SW480 (cell line): ENCODE data around the gene VOPP1.

Experiments
- DNase-seq: peaks from one replicate; pipeline ENCODE4 v3.0.0-alpha.2; 2016; ENCODE audit warnings: low spot score

The VOPP1 gene

DNA sequence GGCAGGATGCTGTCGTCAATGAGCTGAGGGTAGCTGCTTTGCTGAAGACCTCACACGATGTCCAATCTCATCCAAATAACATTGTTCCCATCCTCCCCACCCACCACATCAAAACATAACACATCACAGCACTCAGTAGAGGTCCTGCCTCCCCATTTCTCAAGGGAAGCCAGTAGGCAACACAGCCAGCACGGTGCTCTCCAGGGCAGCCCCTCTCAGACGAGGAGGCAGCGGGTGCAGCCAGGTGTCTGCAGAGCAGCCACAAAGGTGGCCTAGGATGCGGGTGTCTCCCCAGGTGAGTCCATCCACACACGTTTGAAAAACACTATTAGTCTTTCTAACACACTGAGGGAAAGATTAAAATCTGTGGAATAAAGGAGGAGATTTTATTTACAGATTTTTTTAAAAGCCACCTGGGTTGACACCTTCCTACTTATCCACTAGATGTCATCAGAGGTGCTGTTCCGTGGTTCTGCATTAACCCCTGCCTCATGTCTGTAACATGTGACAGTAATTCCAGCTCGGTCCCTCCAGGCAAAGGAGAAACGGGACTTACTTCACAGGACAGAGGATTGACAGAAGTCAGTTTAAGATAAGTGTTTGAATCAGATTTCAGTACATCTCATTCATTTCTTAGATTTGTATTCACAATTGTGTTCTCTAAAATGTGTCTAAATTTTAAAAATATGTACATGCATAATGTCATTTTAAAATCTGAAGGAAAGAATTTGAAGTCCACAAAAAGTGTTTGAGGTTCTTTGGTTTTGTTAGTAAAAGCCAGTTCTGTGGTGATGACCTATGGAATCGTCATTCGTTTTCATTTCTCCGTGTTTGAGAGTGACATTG is 139.1 kb downstream of the VOPP1 start:
- peak; percentile 87 for DNase-seq

DNA sequence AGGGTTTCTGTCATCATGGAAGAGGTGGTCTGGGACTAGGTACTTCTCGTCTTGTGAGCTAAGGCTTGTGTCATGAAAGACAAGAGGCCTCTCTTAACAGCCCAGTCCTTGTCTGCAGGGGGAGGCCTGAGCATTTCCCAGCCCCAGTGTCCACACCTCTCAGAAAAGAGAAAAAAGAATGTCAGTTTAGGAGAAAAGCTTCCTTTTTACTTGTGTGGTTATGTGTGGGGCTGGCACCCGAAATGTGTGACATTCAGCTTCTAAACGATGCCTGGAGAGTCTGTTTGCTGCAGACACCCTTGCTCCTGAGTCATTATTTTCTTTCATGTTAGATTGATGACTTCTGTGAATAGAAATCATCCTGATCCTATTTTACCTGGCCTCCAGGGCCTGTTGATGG is 139.8 kb downstream of the VOPP1 start:
- no peak for DNase-seq

DNA sequence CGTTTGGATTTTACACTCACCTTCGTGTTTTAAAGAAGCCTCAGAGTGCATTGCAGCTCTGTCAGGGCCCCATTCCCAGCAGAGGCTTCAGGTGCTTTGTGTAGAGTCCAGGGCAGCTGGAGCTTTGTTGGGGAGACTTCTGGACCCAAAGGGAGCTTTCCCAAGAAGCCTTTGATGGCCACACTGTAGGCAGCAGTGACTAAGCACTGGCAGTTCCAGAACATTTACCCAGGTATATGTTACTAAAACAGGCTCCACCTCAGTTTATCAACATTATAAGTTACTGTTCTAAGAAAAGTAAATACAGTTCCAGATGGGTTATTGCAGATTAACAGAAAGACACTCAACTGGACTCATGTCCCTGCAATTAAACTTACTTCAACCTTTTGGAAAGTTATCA is 140.4 kb downstream of the VOPP1 start:
- no peak for DNase-seq

DNA sequence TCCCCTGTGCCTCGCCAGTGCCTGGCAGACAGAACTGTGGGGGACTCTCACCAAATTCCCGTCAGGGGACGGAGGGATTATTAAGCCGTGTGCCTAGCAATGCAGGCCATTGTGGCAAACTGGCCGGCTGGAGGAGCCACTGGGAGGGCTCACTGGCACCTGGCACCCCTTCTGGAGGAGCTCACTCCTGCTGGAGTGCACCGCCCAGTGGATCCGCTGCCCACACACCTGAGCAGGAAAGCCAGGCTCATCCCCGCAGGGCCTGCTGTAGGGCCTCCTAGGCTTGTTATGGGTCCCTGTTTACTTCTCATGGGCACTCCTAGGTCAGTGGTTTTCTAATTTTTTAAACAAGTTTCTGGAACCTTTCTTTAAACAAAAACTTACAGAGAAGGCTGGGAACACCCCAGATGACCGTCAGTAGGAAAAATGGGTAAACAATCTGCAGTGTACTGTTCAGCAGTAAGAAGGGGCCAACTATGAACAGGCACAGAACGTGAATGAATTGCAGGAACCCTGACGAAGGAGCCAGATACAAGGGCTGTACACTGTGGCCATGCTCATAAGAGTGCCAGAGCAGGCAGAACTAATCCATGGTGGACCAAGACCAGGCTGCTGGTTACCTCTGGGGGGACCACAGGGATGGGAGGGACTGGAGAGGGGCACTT is 142.3 kb downstream of the VOPP1 start:
- no peak for DNase-seq

DNA sequence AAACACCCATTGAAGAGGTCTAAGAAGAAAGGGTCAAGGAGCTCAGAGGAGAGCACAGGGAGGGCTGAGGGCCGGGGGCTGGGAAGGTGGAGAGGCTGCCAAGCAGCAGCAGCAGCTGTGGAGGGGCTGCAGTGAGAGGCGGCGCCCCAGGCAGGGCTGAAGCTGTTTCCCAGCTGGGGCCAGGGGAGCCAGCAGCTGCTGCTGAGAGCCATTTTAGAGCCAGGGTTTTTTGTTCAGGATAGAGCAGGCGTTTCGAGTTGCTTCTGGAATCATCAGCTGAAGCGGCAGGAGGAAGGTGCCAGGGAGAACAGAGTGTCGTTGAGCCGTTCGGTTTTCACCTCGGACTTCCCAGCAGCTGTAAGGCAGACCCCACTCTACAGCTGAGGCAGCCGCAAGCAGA is 144.5 kb downstream of the VOPP1 start:
- DNase-seq: no peak

DNA sequence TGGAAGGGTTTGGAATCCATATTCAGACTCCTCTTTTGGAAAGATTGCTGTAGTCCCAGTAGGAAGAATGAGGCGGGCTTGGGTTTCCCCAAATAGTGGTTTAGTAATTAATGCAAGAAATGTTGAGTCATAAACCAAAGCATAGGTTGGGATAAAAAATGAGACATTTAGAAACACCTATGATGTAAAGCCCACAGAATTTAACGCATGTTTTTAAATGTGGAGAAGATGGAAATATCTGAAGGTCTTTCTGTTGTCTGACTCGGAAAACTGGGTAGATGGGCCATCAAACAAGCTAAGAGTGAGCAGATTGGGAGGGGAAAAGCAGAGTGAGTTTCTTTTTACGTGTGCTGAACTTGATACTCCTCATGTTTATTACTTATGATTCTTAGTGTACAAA is 145.0 kb downstream of the VOPP1 start:
- DNase-seq: no peak

DNA sequence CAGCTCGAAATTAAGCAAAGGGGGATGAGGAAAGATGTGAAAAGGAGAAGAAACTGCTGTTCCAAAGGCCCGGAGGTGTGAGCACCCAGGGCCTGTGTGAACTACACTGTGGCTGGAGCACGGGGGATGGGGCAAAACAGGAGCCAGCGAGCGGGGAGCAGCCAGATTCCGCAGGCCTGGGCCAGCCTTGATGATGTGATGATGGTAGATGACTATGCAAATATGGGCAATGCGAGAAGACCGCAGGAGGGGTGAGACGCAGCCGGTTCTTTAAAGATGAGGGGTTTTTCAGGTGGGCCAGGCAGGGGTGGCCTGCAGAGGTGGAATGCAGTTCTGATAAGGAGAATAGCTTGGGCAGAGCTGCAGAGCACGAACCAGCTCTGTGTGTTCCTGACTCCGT is 145.6 kb downstream of the VOPP1 start:
- DNase-seq: no peak

DNA sequence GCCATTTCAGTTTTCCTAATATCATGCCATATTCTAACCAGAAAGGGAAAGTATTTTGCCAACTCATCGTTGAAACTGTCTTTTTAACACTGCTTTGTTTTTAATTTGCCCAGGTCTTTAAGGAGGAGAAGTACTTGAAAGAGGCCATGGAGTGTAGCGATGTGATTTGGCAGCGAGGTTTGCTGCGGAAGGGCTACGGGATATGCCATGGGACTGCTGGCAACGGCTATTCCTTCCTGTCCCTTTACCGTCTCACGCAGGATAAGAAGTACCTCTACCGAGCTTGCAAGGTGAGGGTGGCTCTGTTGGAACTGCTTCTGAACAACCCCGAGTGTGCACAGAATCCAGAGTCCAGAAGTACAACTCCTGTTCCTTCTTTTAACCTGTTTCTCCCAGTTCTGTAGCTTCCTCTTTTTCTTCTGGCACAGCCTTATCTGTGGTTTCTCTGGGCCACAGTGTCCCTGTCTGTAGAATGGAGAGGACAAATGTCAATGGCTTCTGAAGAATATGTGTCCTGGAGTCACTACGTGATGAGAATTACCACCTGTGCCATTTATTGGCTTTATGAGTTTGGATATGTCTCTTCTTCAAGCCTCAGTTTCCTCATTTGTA is 147.1 kb downstream of the VOPP1 start:
- DNase-seq: no peak

DNA sequence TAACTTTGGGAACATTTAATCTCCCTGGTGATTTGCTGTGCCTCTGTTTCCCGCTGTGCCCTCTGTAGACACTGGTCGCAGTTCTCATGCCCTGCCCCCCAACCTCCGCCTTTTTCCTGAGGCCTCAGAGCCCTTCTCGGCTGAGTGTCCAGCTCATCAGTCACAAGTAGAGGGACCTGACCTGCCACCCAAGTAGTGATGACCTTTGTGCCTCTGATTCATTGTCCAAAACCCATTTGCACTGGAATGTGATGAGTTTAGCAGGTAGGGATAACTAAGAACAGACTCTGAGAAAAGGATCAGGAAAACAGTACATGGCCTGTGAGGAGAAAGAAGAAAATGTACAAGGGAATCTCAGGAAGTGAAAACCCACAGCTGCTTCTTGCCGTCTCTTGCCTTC is 148.4 kb downstream of the VOPP1 start:
- DNase-seq: no peak

DNA sequence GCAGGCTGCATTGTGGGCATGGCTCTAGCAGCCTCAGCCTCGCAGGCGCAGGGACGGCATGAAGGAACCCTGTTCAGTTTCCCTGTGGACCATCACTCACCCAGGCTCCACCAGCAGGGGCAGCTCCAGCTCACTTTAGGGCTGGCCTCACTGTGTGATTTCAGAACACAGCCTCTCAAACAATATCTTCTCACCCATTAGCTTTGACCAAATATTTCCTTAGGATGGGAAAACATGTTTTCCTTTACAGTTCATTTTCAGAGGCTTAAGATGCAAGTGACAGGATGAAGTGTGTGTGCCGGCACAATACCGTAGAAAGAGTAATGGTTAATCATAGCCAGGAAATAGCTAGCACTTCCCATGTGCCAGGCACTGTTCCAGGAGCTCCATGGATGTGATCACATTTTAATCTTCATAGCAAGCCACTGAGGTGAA is 149.0 kb downstream of the VOPP1 start:
- no peak for DNase-seq
